ENCODE results near the gene LUC7L. TPM values are rescaled to one million over a fixed set of nuclear protein-coding genes. Genes with fewer than 3 reads are reported as not detected.

The LUC7L gene
- total and polyA plus RNA-seq, 2 of the 8 experiments (the other 6 are each of a cell fraction or from before 2014, with no cell fraction given), result 49.7 to 129 TPM

DNA sequence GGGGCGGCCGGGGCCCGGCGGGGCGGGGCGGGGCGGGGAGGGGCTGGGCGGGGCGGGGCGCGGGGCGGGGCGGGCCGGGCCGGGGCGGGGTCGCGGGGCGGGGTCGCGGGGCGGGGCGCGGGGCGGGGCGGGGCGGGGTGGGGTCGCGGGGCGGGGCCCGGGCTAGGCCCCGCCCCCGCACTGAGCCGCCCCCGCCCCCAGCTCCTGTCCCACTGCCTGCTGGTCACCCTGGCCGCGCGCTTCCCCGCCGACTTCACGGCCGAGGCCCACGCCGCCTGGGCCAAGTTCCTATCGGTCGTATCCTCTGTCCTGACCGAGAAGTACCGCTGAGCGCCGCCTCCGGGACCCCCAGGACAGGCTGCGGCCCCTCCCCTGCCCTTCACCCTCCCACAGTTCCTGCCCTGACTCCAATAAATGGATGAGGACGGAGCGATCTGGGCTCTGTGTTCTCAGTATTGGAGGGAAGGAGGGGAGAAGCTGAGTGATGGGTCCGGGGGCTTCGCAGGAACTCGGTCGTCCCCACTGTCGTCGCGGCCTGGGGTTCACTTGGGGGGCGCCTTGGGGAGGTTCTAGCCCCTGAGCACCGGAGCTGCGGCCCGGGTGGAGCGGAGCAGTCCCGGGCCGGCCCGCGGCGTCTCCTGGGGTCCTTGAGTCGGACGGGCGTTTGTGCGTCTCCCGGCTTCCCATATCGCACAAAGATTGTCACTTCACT is 64.3 kb downstream of the LUC7L start:
- H2AK5ac ChIP-seq (ENCODE audit: low read depth, low read length), result no peak overlapping the region
- H3K23ac ChIP-seq (ENCODE audit: insufficient read length), result no peak overlapping the region
- DNase-seq (ENCODE audit: low read depth in 1 of 2, low spot score in 2 of 2), result peak in 1 of 2 experiments; percentile 82
- 4% methylated on average over 32 of the region's 77 CpGs; no CpG with 5 or more reads in 1 of the 2 experiments for WGBS, 2 experiments (ENCODE audit: extremely low coverage in 1 of 2, insufficient coverage in 1 of 2, insufficient read length in 1 of 2, insufficient replicate concordance in 2 of 2, low coverage in 1 of 2, low lambda C conversion rate in 2 of 2, missing lambda C conversion rate in 1 of 2)
- no peaks in the 10 kb centered on the region for H3K9me3 ChIP-seq (ENCODE audit: insufficient read depth in 2 of 2, low read depth in 1 of 2, low read length in 1 of 2)
- POLR2A ChIA-PET (ENCODE audit: partially characterized antibody), result interaction anchor here (5.0 kb wide), 1 partner anchor 16 kb away, joined by 29 read pairs; the partner anchor contains the start of gene HBQ1
- H3K79me1 ChIP-seq (ENCODE audit: low read depth, low read length), result no peaks in the 10 kb centered on the region
- no peak overlapping the region for H4K5ac ChIP-seq (ENCODE audit: insufficient read length, low read depth, low read length)
- peaks cover 10% of the 10 kb centered on the region; the same call in 1 of the 2 replicates for H3K23me2 ChIP-seq (ENCODE audit: low read depth, low read length)
- no peak overlapping the region for H4K91ac ChIP-seq (replicated peaks; ENCODE audit: insufficient read length, low read length)
- CTCF ChIA-PET (ENCODE audit: partially characterized antibody), result interaction anchor here (1.1 to 5.6 kb wide), 3 partner anchors 15 to 48 kb away, joined by 3 to 24 read pairs (median 5); partner anchors contain the start of gene HBQ1
- no peak overlapping the region for H3K18ac ChIP-seq (ENCODE audit: extremely low read depth, low read length)
- H3K4me2 ChIP-seq (ENCODE audit: insufficient read depth in 1 of 2, low read depth in 2 of 2, low read length in 2 of 2), result peak overlapping the region; percentile 64 to 78
- H3K27me3 ChIP-seq (replicated peaks in 1 of 4; ENCODE audit: control insufficient read depth in 3 of 4, extremely low read depth in 1 of 4, insufficient read depth in 3 of 4, low read length in 3 of 4), result peaks cover 33 to 58% (median 54%) of the 10 kb centered on the region in 4 experiments
- H2BK120ac ChIP-seq (replicated peaks; ENCODE audit: low read depth, low read length), result no peak overlapping the region
- H3K79me2 ChIP-seq (ENCODE audit: control insufficient read depth in 1 of 2, insufficient read depth in 2 of 2, low read length in 2 of 2), result no peaks in the 10 kb centered on the region
- FAIRE-seq, result no peak
- H2BK20ac ChIP-seq (ENCODE audit: low read length), result no peak overlapping the region
- TF ChIP-seq KDM4A (IDR thresholded peaks at IDR 0.05; ENCODE audit: low read depth, low read length, severe bottlenecking), result peak; percentile 9
- TF ChIP-seq, protein P1, sequence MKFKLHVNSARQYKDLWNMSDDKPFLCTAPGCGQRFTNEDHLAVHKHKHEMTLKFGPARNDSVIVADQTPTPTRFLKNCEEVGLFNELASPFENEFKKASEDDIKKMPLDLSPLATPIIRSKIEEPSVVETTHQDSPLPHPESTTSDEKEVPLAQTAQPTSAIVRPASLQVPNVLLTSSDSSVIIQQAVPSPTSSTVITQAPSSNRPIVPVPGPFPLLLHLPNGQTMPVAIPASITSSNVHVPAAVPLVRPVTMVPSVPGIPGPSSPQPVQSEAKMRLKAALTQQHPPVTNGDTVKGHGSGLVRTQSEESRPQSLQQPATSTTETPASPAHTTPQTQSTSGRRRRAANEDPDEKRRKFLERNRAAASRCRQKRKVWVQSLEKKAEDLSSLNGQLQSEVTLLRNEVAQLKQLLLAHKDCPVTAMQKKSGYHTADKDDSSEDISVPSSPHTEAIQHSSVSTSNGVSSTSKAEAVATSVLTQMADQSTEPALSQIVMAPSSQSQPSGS (IDR thresholded peaks at IDR 0.05; ENCODE audit: low read length), result no peak
- TF ChIP-seq SP1 (IDR thresholded peaks at IDR 0.05; ENCODE audit: low read depth, low read length), result no peak
- no peak overlapping the region for H3K4ac ChIP-seq (replicated peaks; ENCODE audit: insufficient read length, low read depth, low read length)
- H3K14ac ChIP-seq (ENCODE audit: insufficient read length), result no peak overlapping the region
- no peak overlapping the region for H3K56ac ChIP-seq (replicated peaks; ENCODE audit: insufficient read length, low read depth, low read length)
- no peak overlapping the region for H4K8ac ChIP-seq (ENCODE audit: extremely low read depth, insufficient read depth, low read length)
- H2BK5ac ChIP-seq (ENCODE audit: low read depth, low read length), result no peak overlapping the region
- peaks cover 0 to 9% (median 0%) of the 10 kb centered on the region in 4 experiments; a peak in 2 of 8 replicates for H3K36me3 ChIP-seq (ENCODE audit: control insufficient read depth in 2 of 4, insufficient read depth in 4 of 4, low read length in 3 of 4)
- peak overlapping the region; percentile 14 to 59 (median 20); a peak in 7 of 8 replicates for H3K4me3 ChIP-seq (ENCODE audit: extremely low read depth in 1 of 4, insufficient read depth in 2 of 4, low read depth in 3 of 4, low read length in 4 of 4)
- H3K27ac ChIP-seq (ENCODE audit: low read depth, low read length), result no peak overlapping the region
- no peak overlapping the region for H2BK15ac ChIP-seq (ENCODE audit: low read length)
- peaks cover 2 to 8% of the 10 kb centered on the region in 2 experiments for H4K20me1 ChIP-seq (replicated peaks in 1 of 2; ENCODE audit: control insufficient read depth in 1 of 2, insufficient read depth in 2 of 2, low read length in 2 of 2)
- H2AFZ ChIP-seq (ENCODE audit: low read length), result no peak overlapping the region
- H3K9ac ChIP-seq (replicated peaks in 1 of 4; ENCODE audit: extremely low read depth in 1 of 4, low read depth in 3 of 4, low read length in 3 of 4), result no peak overlapping the region
- H3K4me1 ChIP-seq (replicated peaks in 1 of 4; ENCODE audit: control insufficient read depth in 3 of 4, insufficient read depth in 4 of 4, low read length in 3 of 4), result peaks cover 0 to 18% (median 16%) of the 10 kb centered on the region in 4 experiments; a peak in 6 of 7 replicates
- no peak overlapping the region for H2BK12ac ChIP-seq (ENCODE audit: low read depth, low read length)
